Brain microvascular endothelial cell (primary cell): ENCODE results near the gene AKAP13.

Source experiments
- DNase-seq: peaks from one replicate; pipeline ENCODE4 v3.0.0-alpha.2; 2020
- H3K27ac ChIP-seq: fragments of 250-450 bp; sonication (Bioruptor Pico); 2 replicates; pipeline ENCODE4 v1.5.1; 2020; ENCODE audit warnings: mild to moderate bottlenecking, moderate library complexity
- H3K27me3 ChIP-seq: fragments of 250-450 bp; sonication (Bioruptor Pico); replicated peaks from 2 replicates; pipeline ENCODE4 v1.5.1; 2020; ENCODE audit warnings: mild to moderate bottlenecking
- H3K36me3 ChIP-seq: fragments of 250-450 bp; sonication (Bioruptor Pico); replicated peaks from 2 replicates; pipeline ENCODE4 v1.5.1; 2020; ENCODE audit warnings: mild to moderate bottlenecking
- H3K4me3 ChIP-seq: 2 replicates; pipeline ENCODE4 v1.5.1; 2011; ENCODE audit warnings: low read depth, mild to moderate bottlenecking, control low read depth, low read length, moderate library complexity
- in situ Hi-C: cut with HindIII; loops from 2 replicates; pipeline ENCODE4 v1.10.0; 2017; ENCODE audit warnings: low sequenced_read_pairs, low pct_ligation_motif_present
- TF ChIP-seq, protein P1 (sequence below): IDR thresholded peaks from 2 replicates; pipeline ENCODE4 v1.5.1; 2011; ENCODE audit warnings: low read depth, mild to moderate bottlenecking, moderate library complexity, low read length, control low read depth, inconsistent platforms; ENCODE audit errors: missing control alignments

Gene AKAP13

DNA sequence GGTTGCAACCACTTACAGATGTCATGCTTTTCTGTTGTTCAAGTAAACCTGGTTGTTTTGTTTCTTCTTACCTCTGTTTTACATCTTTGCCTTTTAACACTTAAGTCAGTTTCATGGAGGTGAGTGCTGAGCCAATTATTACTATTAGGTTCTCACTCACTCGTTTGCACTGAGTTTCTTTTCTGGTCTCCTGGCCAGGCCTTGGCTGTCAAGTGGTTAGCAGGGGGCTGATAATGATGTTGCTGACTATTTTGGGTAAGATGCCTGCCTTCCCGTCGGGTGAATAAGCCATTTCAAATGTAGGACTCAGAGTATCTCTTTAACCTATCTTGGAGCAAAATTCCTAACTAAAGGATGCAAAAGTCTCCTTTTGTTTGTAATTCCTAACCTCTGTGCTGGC, 335.9 kb downstream of the AKAP13 start:
- in situ Hi-C loops: no loop called here
- TF ChIP-seq, protein P1, sequence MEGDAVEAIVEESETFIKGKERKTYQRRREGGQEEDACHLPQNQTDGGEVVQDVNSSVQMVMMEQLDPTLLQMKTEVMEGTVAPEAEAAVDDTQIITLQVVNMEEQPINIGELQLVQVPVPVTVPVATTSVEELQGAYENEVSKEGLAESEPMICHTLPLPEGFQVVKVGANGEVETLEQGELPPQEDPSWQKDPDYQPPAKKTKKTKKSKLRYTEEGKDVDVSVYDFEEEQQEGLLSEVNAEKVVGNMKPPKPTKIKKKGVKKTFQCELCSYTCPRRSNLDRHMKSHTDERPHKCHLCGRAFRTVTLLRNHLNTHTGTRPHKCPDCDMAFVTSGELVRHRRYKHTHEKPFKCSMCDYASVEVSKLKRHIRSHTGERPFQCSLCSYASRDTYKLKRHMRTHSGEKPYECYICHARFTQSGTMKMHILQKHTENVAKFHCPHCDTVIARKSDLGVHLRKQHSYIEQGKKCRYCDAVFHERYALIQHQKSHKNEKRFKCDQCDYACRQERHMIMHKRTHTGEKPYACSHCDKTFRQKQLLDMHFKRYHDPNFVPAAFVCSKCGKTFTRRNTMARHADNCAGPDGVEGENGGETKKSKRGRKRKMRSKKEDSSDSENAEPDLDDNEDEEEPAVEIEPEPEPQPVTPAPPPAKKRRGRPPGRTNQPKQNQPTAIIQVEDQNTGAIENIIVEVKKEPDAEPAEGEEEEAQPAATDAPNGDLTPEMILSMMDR: no peak
- H3K27ac ChIP-seq: no peak overlapping the region
- H3K36me3 ChIP-seq: peaks cover 37% of the 10 kb centered on the region
- no peak for DNase-seq
- H3K27me3 ChIP-seq: no peaks in the 10 kb centered on the region
- H3K4me3 ChIP-seq: no peak overlapping the region

DNA sequence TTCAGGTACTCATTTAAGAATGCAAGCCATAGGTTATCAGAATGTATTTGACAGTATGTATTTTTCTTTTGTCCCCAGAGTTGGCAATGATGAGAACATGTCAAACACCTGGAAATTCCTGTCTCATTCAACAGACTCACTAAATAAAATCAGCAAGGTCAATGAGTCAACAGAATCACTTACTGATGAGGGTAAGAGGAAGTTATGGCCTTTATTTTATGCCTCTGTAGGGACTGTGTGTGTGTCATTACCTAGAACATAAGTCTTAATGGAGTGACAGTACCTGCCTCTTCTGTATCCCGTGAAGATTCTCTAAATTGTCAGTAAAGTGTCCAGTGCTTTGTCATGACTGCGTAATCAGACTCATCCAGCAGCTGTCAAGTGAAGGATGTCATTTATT, 336.8 kb downstream of the AKAP13 start:
- no peak for DNase-seq
- Histone ChIP-seq H3K27me3 (no peaks in the 10 kb centered on the region), H3K27ac (no peak overlapping the region), H3K36me3 (peaks cover 40% of the 10 kb centered on the region), H3K4me3 (no peak overlapping the region)
- in situ Hi-C loops: no loop called here
- TF ChIP-seq, protein P1: no peak

DNA sequence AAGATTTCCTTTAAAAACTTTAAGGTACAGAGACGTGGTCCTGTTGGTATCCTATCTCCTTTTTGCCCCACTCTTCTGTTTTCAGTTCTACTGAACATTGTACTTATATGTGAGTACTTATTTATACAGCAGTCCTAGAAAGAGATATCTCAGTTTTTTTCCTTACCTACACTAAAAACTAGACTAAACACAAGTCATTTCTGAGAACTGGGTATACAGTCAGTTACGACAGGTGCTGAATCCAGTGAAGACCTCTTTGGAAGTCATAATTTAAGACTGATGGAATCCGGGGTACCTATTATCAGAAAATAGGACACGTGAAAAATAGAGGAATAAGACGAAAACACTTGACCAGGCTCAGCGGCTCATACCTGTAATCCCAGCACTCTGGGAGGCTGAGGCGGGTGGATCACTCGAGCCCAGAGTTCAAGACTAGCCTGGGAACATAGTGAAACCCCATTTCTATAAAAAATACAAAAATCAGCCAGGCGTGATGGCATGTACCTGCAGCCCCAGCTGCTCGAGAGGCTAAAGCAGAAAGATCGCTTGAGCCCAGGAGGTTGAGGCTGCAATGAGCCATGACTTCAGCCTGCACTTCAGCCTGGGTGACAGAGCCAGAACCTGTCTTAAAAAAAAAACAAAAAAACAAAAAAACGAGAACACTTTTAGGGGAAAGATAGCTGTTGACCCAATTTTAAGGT, 338.0 kb downstream of the AKAP13 start:
- DNase-seq: no peak
- peaks cover 50% of the 10 kb centered on the region for H3K36me3 ChIP-seq
- H3K27me3 ChIP-seq: no peaks in the 10 kb centered on the region
- H3K4me3 ChIP-seq: no peak overlapping the region
- H3K27ac ChIP-seq: no peak overlapping the region
- TF ChIP-seq, protein P1: no peak
- in situ Hi-C loops: no loop called here

DNA sequence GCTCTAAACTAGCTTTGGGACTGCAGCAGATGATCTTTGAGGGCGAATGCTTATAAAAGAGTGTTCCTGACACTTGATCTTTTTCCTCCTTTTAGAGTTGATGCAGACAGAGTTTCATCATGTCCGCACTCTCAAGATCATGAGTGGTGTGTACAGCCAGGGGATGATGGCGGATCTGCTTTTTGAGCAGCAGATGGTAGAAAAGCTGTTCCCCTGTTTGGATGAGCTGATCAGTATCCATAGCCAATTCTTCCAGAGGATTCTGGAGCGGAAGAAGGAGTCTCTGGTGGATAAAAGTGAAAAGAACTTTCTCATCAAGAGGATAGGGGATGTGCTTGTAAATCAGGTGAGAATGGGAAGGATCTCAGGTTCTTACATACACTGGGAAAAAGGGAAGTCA, 338.6 kb downstream of the AKAP13 start:
- Histone ChIP-seq H3K27ac (no peak overlapping the region), H3K27me3 (no peaks in the 10 kb centered on the region), H3K4me3 (no peak overlapping the region), H3K36me3 (peaks cover 52% of the 10 kb centered on the region)
- no peak for DNase-seq
- in situ Hi-C loops: no loop called here
- TF ChIP-seq, protein P1: no peak

DNA sequence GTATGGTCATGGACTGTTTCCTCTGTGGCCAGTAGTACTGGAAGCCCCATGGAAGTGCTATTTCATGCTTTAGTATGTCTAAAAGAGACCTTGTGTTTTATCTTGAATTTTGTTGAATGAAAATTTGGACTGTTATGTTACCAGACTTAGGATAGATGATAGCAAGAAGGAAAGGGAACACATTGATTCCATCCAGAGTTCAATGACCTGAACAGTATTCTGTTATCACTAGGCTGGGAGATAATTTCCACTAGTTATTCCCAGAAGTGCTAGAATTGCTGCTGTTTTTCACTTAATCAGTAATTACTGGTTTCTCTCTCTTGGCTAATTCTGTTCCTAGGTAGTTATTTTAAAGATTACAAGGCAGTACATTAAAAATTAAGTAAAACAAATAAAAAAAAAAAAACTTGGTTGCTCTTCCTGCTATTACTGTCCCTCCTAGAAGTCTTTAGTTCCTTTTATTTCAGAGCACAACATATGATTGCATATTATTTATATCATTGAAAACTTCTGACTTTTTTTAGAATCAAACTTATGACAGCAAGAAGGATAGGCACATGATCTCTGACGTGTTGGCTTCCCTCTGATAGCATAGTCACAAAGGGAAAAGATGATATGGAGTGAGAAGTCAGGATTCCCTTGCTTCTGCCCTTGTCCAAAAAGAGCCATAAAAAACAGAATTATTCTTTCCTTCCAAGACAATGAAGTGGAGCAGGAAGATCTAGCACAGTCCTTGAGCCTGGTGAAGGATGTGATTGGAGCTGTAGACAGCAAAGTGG, 342.2 kb downstream of the AKAP13 start:
- TF ChIP-seq, protein P1: no peak
- in situ Hi-C loops: no loop called here
- Histone ChIP-seq H3K27ac (no peak overlapping the region), H3K4me3 (no peak overlapping the region), H3K27me3 (no peaks in the 10 kb centered on the region), H3K36me3 (peaks cover 62% of the 10 kb centered on the region)
- no peak for DNase-seq
